T-helper 2 cell (primary cell): Measurements from ENCODE around the gene USP22.

Experiments
- DNase-seq, 5 experiments: peaks; one replicate each; pipeline versions ENCODE4 v3.0.0 to v3.0.0-alpha.2; 2012 to 2022

USP22 gene

DNA sequence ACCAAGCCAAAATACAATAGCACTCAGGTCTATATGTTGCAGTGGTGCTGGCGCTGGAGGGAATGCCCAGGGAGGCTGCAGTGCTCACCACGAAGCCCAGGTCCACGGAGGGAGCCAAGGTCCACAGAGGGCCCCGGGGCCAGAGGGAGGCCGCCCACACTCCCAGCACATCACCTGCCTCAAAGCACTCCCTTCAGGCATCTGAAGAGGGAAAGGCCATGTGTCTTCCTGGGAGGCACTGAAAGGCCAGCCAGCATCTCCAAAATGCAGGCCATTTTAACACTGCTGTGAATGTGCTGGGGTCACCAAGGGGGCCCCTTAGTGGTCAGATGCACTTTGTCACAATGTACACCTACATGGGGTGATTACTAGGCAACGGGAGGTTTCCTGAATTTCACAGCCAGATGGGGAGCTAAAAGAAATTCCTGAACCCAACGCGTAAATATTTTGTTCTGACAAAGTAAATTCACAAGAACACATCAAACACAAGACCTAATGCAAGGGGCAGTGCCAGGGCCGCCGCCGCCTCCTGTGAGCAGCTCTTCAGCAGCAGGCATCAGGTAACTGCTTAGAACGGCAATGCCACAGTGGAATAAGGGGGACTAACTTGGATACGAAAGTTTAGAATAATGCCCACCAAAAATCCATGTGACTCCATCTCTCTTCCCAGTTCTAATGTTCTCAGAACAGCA lies 42.8 kb downstream of the USP22 start:
- DNase-seq: no peak

DNA sequence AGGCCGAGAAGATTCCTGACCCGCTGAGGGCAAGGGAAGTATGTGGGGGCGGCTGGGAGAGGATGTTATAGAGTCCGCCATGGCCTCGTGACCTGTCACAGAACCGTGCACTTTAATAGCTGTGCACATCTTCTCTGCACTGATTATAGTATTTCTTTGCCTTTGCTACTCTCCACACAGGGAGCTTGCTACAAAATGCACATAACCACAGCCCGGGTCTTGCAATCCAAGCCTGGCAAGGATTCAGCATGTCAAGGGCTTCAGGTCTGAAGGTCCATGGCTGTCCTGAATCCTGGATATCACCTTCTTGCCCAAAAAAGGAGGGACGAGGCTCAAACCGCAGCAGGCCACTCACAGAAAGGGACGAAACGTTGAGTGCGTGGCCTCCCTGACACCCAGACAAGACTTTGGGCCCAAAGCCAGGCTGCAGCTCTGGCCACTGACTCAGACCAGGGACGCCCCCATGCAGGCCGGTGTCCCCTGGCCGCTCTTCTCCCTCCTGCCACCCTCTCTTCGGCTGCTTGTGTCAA lies 43.7 kb downstream of the USP22 start:
- no peak for DNase-seq

DNA sequence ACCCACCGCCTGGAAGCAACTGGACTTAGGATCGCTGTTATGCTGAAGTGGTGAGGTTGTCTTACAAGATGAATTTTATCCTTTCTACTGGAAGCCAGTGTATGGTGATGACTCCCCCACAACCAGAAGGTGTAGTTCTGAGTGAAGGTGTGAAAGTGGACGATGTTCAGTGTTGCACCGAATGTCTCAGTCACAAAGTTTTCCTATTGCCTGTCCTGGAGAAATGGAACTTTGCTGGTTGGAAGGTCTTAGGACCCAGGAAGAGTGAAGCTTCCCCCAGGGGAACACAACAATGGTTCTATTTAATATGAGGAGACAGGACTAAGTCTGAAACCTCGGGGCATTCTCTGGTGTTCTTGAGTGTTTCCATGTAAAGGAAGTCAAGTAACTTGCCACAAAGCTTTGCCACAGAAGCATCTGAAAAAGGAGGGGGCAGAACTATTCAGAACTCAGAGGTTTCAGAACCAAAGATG lies 44.2 kb downstream of the USP22 start:
- DNase-seq: no peak

DNA sequence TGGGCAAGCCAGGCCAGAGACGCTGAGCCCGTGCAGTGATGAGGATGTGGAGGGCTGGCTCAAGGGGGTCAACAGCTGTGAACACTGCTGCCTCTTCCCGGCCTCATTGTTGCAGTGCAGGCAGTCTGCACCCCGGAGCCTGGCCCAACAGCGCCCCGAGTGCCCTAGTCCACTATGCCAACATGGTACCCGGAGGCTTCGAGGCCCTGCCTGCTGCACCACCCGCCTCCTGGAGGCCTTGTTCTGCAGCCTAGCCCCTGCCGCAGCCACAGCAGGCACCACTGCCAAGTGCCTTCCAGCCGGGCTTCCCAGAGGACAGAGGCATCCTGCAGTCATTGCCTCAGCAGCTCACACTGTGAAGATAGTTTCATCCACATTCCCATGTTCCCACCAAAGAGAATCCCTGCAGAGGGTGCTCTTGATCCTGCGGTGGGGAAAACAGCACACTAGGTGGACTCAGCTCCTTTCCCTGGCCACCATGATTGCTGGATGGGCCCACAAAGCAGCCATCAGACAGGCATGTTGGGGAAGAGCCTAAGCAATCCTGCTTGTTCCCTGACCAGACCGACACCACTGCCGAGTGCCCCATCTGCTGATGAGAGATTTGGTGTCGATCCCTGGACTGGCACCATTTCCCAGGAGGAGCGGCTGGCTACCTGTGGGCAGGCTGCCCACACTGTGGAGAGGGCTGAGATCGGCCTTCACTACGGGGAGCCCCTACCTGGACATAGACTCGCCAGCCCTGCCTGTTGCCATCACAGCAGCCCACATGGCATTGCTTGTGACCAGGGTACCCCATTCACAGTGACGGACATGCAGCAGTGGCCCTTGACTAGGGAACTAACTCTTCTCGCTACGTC lies 44.9 kb downstream of the USP22 start:
- DNase-seq: no peak

DNA sequence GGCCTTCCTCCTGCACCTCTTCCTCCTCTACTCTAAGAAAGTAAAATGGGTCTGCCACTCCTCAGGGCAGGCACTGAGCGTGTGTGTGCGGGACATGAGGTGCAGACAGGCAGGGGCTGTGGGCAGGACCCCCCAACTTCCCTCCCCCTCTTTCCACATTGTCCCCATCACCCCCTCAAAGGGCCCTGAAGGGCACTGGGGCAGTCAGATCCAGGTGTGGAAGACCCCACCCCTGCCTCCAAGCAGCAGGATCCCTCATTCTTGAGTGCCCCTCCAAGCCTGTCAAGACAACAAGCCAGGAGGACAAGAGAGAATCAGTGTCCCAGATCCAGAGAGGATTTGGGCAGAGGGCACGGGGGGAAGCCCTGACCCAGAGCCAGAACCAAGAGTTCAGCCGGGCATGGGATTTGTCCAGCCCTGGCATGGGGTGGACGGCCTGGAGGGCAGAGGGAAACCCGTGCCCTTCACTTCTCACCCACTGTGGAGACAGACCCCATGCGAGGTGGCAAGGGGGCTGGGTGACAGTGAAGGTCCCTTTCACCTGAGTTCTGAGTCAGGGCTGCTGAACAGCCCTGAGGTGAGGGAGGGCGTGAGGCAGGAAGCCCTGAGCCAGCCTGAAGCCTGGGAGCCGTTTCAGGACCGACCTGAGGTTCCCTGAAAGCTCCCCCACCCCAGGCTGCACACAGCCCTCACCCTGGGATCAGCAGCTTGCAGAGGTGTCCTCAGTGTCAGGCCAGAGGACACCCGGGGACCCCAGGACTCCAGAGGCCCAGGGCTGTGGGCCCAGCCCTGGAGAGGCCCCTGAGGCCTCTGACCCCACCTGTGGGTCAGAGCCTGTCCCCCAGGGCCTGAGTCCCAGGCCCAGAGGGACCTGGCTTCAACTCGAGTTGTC lies 45.8 kb downstream of the USP22 start:
- DNase-seq: no peak

DNA sequence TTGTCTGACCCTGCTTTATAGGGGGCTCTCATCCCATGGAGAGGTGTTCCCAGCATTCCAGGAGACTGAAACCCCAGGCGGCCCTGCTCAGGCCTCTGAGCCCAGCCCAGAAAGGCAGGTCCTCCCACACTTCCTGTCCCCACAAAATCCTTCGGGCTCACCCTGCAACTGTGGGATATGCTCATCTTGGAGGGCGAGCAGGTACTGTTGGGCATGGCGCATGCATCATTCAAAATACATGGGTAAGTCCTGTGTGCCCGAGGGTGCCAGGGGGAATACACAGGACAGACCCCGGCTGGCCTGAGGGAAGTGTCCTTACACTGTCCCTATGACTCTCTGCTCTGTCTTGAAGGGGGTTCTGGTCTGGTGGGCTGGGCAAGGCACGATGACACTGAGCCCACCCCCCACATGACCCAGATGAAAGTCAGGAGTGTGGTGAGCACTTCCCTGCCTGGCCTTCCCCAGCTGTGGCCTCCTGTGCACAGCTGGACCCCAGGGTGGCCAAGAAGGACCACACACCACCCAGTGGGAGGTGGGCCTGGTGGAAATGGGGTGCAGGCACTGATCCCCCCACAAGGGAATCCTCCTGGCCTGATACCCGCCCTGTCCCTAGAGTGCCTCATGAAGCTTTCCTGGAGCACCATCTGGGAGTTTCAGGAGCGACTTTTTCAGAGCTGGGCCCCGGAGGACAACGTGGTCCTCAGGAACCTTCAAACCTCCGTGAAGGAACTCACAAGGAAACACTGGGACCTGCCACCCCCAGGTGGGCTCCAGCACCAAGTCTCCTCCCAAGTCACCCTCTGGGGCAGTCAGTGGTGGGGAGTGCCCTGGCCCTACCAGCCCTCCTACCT lies 46.7 kb downstream of the USP22 start:
- DNase-seq: no peak

DNA sequence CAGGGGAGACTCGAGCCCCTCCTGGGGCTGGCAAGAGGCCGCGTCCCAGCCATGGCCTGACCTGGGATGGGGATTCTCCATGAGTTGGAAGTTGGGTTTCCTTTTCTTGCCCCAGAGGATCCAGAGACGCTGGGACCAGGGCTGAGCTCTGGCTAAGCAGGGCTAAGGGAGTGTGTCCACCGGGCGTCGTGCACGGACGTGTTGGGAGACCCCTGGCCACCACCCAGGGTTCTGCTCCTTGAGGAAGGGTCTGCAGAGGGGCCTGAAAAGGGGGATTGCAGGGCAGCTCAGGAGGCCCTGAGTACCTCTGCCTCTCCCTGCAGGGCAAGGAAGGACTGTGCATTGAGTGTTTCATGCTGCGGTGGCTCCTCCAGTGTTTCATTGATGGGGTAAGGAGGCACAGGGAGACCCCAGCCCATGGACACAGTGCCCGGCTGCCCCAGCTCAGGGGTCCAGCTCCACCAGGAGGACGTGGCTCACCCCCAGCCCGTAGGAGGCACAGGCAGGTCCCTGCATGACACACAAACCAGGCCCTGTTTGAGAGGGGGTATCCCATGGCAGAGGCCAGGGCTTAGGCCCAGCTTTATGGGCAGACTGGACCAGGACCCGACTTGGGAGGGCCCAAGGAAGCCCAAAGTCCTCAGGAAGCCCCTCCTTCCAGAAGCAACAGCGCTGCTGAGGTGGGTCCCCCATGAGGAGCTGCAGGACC lies 47.5 kb downstream of the USP22 start:
- DNase-seq: no peak

DNA sequence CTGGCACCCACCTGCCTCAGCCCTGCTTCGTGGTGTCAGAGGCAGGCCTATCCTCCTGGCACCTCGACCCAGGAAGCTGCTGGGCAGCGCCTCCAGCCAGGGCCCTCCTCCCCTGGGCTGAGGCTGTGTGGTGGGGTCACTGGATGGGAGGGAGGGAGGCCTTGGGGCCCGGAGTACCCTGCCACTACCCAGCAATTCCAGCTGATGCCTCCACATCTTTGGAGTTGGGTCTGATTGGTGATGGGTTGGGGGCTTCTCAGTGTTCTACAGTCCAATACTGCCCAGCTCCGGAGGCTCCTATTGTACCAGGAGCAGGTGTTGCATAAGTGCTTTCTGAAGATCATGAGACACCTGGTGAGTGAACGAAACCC lies 48.0 kb downstream of the USP22 start:
- DNase-seq: no peak

DNA sequence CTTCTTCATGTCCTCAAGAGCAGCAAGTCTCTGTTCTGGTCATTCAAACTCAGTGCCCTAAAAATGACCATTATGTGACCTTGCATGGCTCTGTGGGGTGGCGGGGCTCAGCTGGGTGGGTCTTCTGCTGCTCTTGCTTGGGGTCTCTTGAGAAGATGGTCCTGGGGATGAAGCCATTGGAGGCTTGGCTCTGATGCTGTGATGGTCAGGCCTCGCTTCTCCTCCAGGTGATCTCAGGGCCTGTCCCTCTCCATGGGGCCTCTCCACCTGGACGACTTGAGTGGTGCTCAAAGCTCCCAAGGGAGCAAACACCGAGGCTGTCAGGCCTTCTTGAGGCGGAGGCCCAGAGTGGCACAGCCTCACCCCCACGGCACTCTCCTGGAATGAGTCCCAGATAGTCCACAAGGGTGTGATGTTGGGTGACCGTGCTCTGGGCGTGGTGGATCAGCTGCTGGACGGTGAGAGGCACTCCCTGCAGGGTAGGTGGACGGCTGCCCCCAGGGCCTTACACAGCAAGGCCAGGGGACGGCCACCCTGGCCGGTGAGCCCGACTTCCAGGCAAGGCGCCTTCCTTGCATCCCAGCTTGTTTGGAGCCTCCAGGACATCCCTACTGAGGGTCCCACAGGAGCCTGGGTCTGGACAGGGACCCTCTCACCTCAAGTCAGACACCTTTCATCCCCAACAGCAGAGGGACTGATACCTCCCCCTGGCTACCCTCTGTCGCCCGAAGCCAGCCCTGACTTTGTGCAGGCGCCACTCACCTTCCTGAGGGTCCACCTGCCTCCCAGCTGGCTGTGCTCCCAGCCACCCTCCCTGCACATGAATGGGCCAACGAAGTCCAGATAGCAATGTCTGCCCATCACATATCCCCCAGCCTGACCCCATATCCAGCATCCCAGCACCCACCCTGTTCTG lies 48.7 kb downstream of the USP22 start:
- no peak for DNase-seq

DNA sequence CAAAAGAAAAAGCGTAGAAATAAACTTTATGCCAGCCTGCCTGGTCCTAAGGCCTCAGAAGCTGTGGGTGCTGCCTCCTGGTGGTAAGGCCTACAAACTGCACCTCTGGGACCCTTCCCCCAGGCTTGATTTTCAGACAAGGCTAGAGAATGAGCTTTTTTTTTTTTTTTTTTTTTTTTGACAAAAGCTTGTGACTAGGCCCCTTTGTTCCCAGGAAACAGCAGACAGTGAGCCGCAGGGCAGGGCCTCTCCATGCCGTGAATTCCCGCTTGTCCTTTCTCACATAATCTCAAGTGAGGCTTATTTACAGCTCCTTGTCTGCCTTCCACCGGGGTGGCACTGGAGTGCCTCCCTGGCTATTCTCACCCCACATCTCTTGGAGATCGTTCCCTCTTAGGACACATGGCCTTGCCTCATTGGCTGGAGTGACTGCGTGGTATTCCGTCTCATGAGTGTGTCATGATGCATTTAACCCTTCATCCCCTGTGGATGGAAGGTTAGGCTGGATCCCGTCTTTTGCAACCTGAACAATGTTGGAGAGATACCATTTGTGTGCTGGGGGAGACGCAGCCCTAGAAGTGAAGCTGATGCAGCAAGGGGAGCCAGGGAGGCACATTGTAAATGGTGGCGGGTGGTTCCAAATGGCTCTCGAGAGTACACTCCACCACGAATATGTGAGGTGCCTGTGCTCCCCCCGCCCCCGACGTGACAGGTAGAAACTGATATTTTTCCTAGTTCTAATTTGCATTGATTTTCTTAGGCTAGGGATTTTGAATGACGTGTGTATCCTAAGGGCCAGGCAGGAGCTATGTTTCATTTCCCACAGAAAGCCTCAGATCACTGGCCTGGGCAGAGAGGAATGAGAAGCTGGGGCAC lies 49.6 kb downstream of the USP22 start:
- DNase-seq: peak in 4 of 5 experiments; percentile 21 to 69 (median 51)

DNA sequence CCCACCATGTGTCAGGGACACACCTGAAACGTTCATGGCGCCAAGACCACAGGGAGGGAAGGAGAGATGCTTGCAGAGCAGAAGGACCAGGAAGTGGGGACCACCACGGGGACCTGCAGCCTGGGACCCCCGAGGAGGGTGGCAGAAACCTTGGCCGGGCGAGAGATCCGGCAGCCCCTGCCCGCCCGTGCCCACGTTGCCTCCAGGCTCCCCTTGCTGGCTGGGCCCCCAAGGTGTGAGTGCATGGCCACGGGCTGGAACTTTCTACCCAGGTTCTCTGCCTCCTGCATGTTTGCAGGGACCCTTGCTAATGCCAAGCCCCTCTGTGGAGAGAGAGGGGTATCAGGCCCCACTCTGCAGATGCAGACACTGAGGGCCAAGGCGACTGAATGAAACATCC lies 50.4 kb downstream of the USP22 start:
- no peak for DNase-seq

DNA sequence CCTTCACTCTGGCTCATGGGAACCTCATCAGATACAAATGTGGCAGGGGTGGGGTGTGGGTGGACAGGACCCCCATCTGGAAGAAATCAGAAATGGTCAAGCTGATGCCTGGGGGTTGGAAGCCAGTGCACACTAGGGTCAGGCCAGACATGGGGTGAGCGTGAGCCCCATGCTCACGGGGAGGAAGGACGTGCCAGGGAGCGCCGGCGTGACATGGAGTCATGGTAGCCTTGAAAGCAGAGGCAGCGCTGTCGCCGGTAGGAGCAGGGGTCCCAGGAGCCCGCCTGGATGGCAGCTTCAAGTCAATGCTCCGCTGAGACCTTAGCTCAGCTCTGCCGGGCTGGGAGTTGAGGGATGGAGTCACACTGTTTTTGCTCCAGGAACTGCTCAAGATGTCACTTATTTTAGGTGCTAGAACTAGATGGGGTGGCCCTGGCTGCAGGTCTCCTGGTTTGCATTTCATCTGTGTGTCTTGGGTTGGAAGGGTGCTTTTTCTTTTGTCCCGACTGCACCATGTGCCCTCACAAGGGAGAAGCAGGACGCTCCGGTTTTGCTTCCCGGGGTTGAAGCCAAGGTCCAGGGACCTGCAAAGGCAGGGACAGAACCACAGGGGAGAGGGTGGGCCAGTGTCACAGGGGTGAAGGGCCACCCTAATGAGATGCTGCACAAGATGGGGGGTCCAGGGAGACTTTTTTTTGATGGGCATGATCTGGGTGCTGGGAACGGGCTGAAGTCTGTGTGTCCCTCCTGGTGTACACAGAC lies 51.4 kb downstream of the USP22 start:
- no peak for DNase-seq

DNA sequence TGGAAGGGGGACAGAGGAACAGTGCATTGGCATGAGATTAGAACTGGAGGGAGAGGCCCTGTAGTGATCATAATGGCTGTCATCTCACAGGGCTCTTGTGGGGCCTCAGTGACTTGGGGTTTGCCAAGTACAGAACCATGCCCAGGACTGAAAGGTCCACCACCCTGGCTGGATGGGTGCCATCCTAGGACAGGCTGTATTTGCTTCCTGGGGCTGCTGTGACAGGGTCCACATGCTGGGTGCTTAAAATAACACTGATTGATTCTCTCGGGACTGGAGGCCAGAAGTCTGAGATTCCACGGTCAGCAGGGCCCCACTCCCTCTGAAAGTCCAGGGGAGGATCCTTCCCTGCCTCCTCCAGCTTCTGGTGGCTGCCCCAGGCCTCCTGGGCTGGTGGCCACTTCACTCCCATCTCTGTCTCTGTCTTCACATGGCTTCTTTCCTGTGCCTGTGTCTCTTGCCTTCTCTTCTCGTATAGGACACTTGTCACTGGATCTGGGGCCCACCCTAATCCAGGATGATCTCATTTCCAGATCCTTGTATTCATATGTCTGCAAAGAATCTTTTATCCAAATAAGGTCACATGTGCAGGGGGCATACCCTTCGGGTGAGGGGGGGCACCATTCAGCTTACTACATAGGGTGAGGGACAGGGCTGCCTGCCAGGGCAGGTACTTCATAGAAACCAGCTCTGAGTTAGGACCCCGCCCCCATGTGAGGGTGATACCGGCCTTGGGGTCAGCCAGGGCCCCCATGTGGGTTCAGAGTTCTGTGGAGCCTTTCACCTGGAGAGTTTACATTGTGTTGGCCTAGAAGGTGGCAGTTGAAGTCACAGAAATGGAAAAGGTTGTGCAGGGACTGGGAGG lies 52.6 kb downstream of the USP22 start:
- DNase-seq: no peak

DNA sequence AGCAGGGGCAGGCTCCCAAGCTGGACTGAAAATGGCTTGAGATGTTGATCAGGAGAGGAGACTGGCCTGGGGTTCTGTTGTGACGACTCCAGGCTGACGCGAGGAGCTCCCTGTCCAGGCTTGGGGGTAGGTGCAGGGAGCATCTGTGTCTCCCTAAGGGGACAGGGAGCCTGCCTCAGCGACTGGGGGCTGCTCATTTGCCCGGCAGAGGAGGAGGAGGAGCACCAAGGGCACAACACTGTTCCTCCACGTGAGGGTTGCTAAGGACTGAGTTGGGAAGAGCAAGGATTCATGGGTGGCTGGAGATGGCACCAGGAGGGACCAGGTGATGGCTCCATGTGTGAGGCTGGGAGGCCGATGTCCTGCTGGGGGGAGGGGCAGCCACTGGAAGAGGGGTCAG lies 53.3 kb downstream of the USP22 start:
- no peak for DNase-seq

DNA sequence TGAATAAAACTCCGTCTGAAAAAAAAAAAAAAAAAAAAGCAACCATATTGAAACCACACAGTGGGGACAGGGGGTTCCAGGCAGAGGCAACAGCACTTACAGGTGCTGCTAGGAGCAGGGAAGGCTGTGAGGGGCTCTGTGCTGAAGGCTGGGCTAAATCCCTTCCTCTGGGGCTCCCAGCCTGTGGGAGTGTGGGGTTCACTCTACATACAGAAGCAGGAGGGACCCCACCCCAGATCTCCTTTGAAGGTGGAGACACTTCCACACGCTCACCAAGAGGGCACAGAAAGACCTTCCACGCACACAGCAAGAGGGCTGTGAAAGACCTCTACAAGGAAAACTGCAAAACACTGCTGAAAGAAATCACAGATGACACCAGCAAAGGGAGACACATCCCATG lies 53.9 kb downstream of the USP22 start:
- DNase-seq: no peak

DNA sequence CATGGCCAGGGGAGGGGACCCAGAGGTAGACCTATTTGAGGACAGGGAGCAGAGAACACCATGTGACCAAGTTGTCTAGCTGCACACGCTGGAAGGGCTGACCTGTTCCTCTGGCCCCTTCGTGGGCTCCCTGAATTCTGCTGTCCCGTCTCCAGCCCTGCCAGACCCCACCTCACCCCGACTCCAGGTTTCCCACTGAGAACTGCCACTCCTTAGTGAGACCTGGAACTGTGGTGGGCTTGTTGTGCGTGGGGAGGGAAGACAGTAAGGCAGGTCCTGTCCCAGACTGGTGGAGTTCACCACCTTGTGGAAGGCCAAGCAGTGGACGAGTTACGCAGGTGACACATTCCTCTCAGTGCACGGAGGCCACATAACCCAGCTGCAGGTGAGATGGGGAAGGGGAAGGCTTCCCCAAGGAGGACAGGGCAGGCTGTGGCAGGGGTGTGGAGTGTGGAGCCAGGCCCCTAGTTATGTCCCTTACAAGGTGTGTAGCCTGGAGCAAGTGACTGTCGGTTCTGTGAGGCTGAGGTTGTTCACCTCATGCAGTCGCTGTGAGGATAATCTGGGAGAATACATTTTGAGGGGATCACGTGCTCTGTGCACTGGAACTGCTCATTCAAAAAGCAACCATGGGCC lies 54.7 kb downstream of the USP22 start:
- no peak for DNase-seq

DNA sequence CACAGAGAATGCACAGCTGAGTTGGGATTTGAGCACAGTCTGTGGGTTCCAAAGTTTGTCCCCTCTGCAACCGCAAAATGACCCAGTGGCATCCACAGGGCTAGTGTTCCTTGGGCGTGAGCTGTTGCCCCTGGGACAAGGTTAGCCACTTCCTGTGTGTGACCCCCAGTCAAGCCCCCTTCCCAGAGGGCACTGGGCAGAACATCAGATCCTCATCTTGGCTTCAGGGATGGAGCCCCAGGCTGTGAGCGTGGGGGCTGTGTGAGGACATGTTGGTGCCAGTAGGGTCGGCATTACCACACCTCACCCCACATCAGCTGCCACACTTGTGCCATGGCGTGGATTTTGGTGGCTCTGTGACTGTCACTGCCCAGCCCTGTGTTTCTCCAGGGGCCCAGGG lies 55.3 kb downstream of the USP22 start:
- no peak for DNase-seq
